ENCODE data around the gene SLMAP.

Gene SLMAP

GRCh38 chr3:57717205-57717868 lies 38.8 kb upstream of the SLMAP start:
- H3K27me3 ChIP-seq (replicated peaks) = no peaks in the 10 kb centered on the region
- H3K4me3 ChIP-seq (ENCODE audit: low read depth, low read length) = no peak overlapping the region
- in situ Hi-C loops (cut with HindIII; ENCODE audit: low pct_ligation_motif_present, low sequenced_read_pairs) = no loop called here
- H3K27ac ChIP-seq = no peak overlapping the region
- no peaks in the 10 kb centered on the region for H3K36me3 ChIP-seq (replicated peaks)
- DNase-seq = no peak
- TF ChIP-seq, protein P1, sequence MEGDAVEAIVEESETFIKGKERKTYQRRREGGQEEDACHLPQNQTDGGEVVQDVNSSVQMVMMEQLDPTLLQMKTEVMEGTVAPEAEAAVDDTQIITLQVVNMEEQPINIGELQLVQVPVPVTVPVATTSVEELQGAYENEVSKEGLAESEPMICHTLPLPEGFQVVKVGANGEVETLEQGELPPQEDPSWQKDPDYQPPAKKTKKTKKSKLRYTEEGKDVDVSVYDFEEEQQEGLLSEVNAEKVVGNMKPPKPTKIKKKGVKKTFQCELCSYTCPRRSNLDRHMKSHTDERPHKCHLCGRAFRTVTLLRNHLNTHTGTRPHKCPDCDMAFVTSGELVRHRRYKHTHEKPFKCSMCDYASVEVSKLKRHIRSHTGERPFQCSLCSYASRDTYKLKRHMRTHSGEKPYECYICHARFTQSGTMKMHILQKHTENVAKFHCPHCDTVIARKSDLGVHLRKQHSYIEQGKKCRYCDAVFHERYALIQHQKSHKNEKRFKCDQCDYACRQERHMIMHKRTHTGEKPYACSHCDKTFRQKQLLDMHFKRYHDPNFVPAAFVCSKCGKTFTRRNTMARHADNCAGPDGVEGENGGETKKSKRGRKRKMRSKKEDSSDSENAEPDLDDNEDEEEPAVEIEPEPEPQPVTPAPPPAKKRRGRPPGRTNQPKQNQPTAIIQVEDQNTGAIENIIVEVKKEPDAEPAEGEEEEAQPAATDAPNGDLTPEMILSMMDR (IDR thresholded peaks at IDR 0.05; ENCODE audit: low read depth, low read length, missing control alignments) = no peak

DNA sequence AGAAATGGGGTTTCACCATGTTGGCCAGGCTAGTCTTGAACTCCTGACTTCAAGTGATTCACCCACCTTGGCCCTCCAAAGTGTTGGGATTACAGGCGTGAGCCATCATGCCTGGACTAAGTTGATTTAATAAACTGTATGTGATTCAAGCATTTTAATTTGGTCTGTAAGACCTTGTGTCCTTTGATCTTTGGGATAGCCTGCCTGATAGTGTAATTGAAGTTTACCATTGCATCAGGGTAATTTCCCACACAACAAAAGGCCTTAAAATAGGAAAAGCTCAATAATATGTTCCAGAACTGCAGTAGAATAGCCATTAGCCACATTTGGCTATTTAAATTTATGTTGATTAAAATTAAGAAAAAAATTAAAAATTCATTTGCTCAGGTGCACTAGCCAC lies 38.0 kb upstream of the SLMAP start:
- TF ChIP-seq, protein P1 (IDR thresholded peaks at IDR 0.05; ENCODE audit: low read depth, low read length, missing control alignments) = no peak
- Histone ChIP-seq H3K27ac (no peak overlapping the region), H3K27me3 (replicated peaks) (no peaks in the 10 kb centered on the region), H3K4me3 (ENCODE audit: low read depth, low read length) (no peak overlapping the region), H3K36me3 (replicated peaks) (no peaks in the 10 kb centered on the region)
- DNase-seq = no peak
- in situ Hi-C loops (cut with HindIII; ENCODE audit: low pct_ligation_motif_present, low sequenced_read_pairs) = no loop called here

DNA sequence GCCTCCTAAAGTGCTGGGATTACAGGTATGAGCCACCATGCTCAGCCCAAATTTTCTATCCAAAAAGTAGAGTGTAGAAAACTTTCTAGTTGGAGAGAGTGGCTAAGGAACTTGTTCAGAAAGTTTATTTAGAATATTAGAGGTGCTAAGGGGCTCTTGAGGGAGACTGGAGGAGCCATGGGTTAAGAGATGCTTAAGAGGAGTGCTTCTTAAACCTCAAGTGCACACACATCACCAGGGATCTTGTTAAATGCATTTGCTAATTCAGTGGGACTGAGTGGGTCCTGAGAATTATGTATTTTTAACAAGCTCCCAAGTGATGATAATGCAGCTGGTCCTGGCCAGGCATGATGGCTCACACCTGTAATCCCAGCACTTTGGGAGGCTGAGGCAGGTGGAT lies 29.7 kb upstream of the SLMAP start:
- H3K27ac ChIP-seq = no peak overlapping the region
- no peak overlapping the region for H3K4me3 ChIP-seq (ENCODE audit: low read depth, low read length)
- in situ Hi-C loops (cut with HindIII; ENCODE audit: low pct_ligation_motif_present, low sequenced_read_pairs) = no loop called here
- no peaks in the 10 kb centered on the region for H3K27me3 ChIP-seq (replicated peaks)
- DNase-seq = no peak
- TF ChIP-seq, protein P1 (IDR thresholded peaks at IDR 0.05; ENCODE audit: low read depth, low read length, missing control alignments) = no peak
- H3K36me3 ChIP-seq (replicated peaks) = no peaks in the 10 kb centered on the region

GRCh38 chr3:57727106-57727505 lies 29.0 kb upstream of the SLMAP start:
- Histone ChIP-seq H3K27ac (no peak overlapping the region), H3K27me3 (replicated peaks) (no peaks in the 10 kb centered on the region), H3K4me3 (ENCODE audit: low read depth, low read length) (no peak overlapping the region), H3K36me3 (replicated peaks) (no peaks in the 10 kb centered on the region)
- DNase-seq = peak; percentile 25
- in situ Hi-C loops (cut with HindIII; ENCODE audit: low pct_ligation_motif_present, low sequenced_read_pairs) = no loop called here
- TF ChIP-seq, protein P1 (IDR thresholded peaks at IDR 0.05; ENCODE audit: low read depth, low read length, missing control alignments) = no peak

DNA sequence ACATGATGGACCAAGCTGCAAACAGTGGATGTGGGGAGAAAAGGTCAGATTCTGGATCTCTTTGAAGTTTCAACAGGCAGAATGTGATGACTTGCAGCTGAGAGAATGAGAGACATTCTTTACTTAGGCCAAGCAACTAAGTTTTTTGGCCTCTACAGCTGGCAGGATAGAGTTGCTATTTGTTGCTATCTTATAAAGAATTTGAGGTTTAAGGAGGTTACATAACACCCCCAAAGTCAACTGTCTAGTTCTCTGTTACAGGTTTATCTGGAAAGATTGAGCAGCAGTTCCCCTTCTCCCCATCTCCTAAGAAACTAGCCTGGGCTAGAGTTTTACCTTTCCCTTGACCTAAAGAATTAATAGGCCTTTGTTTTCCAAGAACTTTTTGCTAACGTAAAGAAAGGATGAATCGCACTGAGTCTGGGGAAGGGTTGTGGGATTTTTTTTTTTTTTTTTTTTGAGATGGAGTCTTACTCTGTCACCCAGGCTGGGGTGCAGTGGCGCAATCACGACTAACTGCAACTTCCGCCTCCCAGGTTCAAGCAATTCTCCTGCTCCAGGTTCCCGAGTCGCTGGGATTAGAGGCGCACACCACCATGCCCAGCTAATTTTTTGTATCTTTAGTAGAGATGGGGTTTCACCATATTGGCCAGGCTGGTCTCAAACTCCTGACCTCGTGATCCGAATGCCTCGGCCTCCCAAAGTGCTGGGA lies 26.6 kb upstream of the SLMAP start:
- H3K36me3 ChIP-seq (replicated peaks) = no peaks in the 10 kb centered on the region
- DNase-seq = no peak
- no peaks in the 10 kb centered on the region for H3K27me3 ChIP-seq (replicated peaks)
- TF ChIP-seq, protein P1 (IDR thresholded peaks at IDR 0.05; ENCODE audit: low read depth, low read length, missing control alignments) = no peak
- in situ Hi-C loops (cut with HindIII; ENCODE audit: low pct_ligation_motif_present, low sequenced_read_pairs) = no loop called here
- no peak overlapping the region for H3K4me3 ChIP-seq (ENCODE audit: low read depth, low read length)
- H3K27ac ChIP-seq = no peak overlapping the region
